Urinary bladder (tissue), 4 donors: ENCODE results near the gene NEDD4. TPM values are rescaled to one million over a fixed set of nuclear protein-coding genes. Genes with fewer than 3 reads are reported as not detected.

Experiments used
- DNase-seq: peaks from one replicate; pipeline ENCODE4 v3.0.0-alpha.2; 2015; ENCODE audit errors: extremely low spot score
- H3K27ac ChIP-seq: one replicate; pipeline ENCODE4 v1.5.1; 2013; ENCODE audit warnings: low read depth, mild to moderate bottlenecking, moderate library complexity
- H3K36me3 ChIP-seq: one replicate; pipeline ENCODE4 v1.6.1; 2013; ENCODE audit warnings: mild to moderate bottlenecking, moderate library complexity; ENCODE audit not compliant: insufficient read depth
- H3K4me1 ChIP-seq: one replicate; pipeline ENCODE4 v1.6.1; 2013; ENCODE audit warnings: mild to moderate bottlenecking, moderate library complexity; ENCODE audit not compliant: insufficient read depth
- H3K4me3 ChIP-seq: one replicate; pipeline ENCODE4 v1.5.1; 2013; ENCODE audit warnings: low read depth, low read length
- WGBS: extraction: QIAGEN DNeasy Blood & Tissue Kit; methylation state at CpG from one replicate; pipeline ENCODE4 v1.1.7; 2013; 5-methylcytosine and 5-hydroxymethylcytosine counted together
- polyA plus RNA-seq: library from polyadenylated mRNA; stranded (reverse); fragments of 200-250 nt; gene quantifications from one replicate; pipeline ENCODE4 v1.2.3, GENCODE V29; 2013
- total RNA-seq: library from RNA; depleted of rRNA; stranded (reverse); fragments of >200 nt; gene quantifications from one replicate; pipeline ENCODE4 v1.2.3, GENCODE V29; 2014
- donor health status: healthy with polysubstance abuse.
- donor health status: healthy.

The NEDD4 gene
- total and polyA plus RNA-seq, 2 donors = 12.4 to 51.2 TPM

DNA sequence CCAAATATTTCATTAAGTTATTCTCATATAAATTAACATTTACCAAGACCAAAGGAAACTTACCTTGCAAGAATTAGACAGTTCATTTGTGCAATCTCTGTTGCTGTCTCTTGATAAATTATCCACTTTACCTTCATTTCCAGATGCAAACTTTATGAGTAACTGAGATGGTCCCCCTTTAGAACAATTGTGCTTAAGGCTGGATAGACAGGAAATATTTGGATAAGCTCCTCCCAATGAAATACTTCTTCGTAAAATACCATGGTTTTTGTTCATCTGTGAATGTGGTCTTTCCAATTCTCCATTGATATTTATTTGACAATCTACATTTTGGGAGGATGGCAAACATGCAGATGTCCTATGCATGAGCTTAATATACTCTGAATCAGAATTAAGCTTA is 78.2 kb downstream of the NEDD4 start:
- Histone ChIP-seq H3K27ac (no peak overlapping the region), H3K4me1 (no peaks in the 10 kb centered on the region), H3K36me3 (no peaks in the 10 kb centered on the region), H3K4me3 (no peak overlapping the region)
- DNase-seq = no peak
- 88% methylated on average over 1 of the region's 1 CpG for WGBS

DNA sequence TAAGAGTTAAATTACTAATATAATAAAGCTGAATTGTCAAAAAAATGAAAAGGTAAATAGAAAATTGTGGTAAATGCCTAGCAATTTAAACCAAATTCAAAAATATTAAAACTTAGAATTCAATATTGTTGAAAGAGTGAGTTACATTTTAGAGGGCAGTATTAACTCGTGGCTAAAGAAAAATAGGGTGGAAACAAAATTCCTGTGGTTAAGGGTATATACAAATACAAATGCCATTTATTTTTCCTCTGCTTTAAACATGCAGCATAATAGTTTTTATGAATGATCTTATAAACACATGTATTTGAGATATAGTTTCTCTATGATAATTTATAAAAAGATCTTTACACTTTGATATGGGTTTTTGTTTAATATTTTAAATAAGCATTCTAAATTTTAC is 79.0 kb downstream of the NEDD4 start:
- Histone ChIP-seq H3K36me3 (no peaks in the 10 kb centered on the region), H3K27ac (no peak overlapping the region), H3K4me1 (no peaks in the 10 kb centered on the region), H3K4me3 (no peak overlapping the region)
- DNase-seq = no peak
- WGBS = 76% methylated on average over 1 of the region's 1 CpG

DNA sequence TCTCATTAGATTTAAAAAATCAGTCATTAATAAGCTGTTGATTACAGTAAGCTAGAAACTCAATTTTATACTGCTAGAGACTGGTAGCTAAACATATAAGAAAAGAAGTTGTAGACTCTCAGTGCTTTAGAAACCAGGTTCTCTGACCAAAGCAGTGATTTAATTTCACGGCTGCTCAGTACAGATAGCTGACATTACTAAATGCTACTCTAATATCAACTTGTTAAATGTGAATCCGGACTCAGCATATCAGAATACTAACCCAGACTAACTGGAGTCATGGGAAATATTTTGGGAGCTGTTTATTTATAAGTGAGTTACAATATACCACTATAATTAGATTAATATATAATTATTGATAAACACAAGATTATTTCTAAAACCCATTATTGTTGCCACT is 80.4 kb downstream of the NEDD4 start:
- H3K36me3 ChIP-seq = no peaks in the 10 kb centered on the region

DNA sequence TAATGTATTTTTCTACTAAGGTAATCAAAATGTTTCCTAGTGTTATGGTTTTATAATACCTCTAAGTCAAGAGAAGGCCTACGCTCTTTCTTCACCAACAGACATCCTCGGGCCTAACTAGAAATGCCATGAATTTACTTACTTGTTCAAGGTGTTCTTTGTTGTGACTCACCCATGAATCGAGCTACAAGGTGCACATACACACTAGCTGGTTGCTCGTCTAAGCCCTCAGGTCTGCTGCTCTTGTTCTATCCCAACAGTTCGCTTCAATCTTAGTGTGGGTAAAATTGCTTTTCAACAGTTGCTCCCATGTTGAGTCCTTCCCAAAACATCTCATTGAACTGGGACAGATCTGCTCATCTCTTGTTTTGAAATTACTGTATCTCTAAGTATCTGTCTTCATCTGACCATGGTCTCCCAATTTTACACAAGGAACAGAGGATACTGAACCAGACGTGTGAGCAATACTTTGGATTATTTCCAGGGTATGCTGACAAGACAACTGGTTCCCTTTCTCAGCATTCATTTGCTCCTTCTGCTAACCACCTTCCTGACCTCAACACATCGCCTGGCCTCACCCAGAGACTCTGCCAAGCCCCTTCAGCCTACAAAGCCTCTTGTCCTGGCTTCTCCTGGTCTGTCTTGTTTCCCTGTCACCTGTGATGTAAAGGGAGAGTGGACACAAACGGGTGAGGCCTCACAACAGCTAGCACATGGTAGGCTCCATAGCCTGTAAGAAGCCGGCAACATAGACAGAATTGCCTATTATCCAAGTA is 84.2 kb downstream of the NEDD4 start:
- no peaks in the 10 kb centered on the region for H3K4me1 ChIP-seq
- WGBS = 91% methylated on average over 9 of the region's 9 CpGs
- H3K36me3 ChIP-seq = peaks cover 2% of the 10 kb centered on the region
- no peak overlapping the region for H3K4me3 ChIP-seq
- no peak overlapping the region for H3K27ac ChIP-seq
- no peak for DNase-seq

More for the DNA sequence above, 80.4 kb downstream of the NEDD4 start:
- no peak overlapping the region for H3K4me3 ChIP-seq
- WGBS = 89% methylated on average over 2 of the region's 2 CpGs
- no peaks in the 10 kb centered on the region for H3K4me1 ChIP-seq
- no peak for DNase-seq
- H3K27ac ChIP-seq = no peak overlapping the region

DNA sequence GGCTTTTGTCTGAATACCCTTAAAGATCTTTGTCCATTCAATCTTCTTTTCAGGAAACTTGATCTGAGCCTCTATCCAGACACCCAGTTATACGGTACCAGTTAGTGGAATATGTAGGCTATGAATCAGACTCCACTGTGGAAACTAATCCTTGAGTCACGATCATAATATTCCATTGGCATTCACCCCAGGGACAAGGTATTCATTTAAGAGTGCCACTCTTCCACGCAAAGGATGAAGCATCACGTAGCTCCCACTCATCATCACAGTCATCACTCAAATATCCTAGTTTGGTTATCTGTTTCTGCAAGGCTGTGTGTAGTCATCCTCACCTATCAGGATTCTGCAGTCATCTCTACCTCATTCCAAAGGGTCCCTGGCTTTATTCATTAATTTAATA is 85.6 kb downstream of the NEDD4 start:
- 57% methylated on average over 4 of the region's 4 CpGs for WGBS
- Histone ChIP-seq H3K36me3 (peaks cover 2% of the 10 kb centered on the region), H3K4me3 (no peak overlapping the region), H3K27ac (no peak overlapping the region), H3K4me1 (no peaks in the 10 kb centered on the region)
- DNase-seq = no peak

DNA sequence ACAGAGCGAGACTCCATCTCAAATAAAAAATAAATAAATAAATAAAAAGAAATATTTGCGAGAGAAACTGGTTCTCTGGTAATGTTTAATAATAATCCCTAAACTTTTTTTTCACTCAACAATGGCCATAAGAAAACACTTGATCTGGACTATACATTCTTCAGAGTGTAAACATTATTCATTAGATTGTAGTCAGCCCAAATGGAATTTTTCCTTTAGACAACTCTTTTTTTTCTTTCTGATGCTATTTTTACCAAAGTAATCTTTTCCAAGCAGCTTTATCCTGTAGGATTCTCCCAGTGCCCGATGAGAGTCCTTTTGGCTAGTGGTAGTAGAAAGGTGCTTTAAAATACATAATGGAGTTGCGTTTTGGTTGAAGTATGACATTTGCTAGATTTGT is 90.4 kb downstream of the NEDD4 start:
- no peak overlapping the region for H3K4me3 ChIP-seq
- WGBS = 86% methylated on average over 4 of the region's 4 CpGs
- H3K27ac ChIP-seq = no peak overlapping the region
- peaks cover 2% of the 10 kb centered on the region for H3K36me3 ChIP-seq
- no peak for DNase-seq
- no peaks in the 10 kb centered on the region for H3K4me1 ChIP-seq

DNA sequence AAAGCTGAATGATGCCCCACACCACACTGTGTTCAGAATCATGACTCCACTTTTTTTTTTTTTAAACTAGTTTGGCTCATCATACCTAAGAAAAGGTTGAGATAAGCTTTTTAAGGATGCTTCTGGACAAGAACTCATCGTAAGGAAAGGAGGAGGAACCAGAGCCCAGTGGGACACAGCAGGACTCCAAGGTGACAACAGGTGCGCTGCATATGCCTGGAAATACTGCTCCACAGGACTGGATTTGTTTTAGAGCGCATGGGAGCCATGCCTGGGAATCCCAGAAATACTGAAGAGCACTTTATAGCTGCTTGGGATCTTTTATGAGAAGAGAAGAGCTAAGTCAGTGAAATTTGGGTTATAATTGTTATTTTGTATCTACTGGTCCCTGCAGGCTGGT is 93.4 kb downstream of the NEDD4 start:
- DNase-seq = no peak
- no peaks in the 10 kb centered on the region for H3K36me3 ChIP-seq
- H3K4me3 ChIP-seq = no peak overlapping the region
- WGBS = 93% methylated on average over 3 of the region's 3 CpGs
- no peak overlapping the region for H3K27ac ChIP-seq
- H3K4me1 ChIP-seq = no peaks in the 10 kb centered on the region

DNA sequence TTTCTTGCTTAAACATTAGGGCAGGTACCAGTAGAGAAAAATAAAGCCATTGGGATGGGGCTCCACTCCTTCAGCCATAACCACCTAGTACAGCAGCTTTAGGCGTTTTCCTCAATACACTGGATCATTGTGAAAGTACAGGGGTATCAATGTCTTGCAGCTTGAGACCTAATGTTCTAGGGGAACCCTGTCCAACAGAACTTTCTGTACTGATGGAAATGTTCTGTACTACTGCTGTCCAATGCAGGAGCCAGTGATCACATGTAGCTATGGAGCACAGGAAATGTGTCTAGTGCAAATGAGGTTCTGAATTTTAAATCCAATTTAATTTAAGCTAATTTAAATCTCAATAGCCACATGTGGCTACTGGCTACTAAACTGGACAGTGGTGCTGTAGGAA is 93.9 kb downstream of the NEDD4 start:
- no peak for DNase-seq
- Histone ChIP-seq H3K4me3 (no peak overlapping the region), H3K4me1 (no peaks in the 10 kb centered on the region), H3K36me3 (no peaks in the 10 kb centered on the region), H3K27ac (no peak overlapping the region)
- whole genome bisulfite sequencing = 97% methylated on average over 1 of the region's 1 CpG

DNA sequence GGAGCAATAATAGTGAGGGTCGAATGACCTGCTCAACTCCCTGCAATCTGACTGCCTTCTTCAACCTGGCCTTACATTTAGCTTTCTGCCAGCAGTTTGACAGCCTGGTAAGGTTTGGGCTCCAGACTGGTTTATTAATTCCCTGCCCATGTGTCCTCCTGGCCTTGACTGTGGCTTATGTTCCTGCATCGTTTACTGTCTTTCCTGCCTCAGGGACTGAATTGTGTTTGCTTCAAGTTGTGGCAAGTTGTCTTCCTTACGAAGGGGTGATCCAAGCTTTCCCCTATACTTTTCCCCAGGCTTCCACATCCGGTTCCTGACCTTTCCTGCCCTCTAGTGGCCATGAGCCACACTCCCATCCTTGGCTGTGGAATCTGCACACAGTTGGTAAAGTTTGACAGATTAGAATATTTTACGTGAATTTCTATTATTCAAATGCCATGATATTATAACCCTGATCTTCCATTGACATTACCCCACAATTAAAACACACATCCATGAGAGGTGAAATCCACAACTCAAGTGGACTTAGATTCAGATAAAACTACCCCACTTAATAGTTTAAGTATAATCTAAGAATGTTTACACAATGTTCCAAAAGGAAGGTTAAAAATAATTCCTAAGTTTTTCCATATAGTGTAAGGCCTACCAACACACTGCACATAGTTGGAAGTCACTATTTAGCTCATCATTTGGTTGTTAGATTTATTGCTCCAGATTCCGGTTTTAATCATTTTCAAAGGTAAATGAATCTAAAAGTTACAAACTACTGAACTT is 95.7 kb downstream of the NEDD4 start:
- no peak for DNase-seq
- no peak overlapping the region for H3K4me3 ChIP-seq
- WGBS = 50% methylated on average over 6 of the region's 6 CpGs
- H3K36me3 ChIP-seq = no peaks in the 10 kb centered on the region
- no peaks in the 10 kb centered on the region for H3K4me1 ChIP-seq
- no peak overlapping the region for H3K27ac ChIP-seq

DNA sequence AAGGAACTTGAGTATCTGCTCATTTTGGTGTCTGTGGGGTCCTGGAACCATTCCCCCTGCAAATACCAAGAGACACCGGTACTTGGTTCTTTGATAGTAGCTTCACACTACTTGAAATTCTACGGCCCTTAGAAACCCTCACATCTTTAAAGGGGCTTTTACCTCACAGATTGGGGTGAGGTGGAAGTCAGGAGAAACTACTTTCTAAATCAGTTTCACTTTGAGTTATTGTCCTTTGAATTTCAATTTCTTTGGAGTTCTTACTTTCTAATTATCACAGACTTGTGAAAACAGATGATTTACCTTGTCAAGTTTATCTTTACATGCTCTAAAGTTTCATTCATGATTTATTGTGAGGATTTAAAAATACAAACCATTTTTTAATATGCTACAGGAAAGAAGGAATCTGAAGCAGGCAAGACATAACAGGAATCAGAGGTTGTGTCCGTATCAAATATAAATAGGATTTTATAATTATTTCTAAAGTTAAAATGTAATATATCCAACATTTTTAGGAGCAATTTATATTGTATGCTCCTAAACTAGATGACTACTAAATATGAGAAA is 98.9 kb downstream of the NEDD4 start:
- Histone ChIP-seq H3K27ac (no peak overlapping the region), H3K4me3 (no peak overlapping the region), H3K4me1 (no peaks in the 10 kb centered on the region), H3K36me3 (no peaks in the 10 kb centered on the region)
- WGBS = 56% methylated on average over 3 of the region's 3 CpGs
- DNase-seq = no peak

DNA sequence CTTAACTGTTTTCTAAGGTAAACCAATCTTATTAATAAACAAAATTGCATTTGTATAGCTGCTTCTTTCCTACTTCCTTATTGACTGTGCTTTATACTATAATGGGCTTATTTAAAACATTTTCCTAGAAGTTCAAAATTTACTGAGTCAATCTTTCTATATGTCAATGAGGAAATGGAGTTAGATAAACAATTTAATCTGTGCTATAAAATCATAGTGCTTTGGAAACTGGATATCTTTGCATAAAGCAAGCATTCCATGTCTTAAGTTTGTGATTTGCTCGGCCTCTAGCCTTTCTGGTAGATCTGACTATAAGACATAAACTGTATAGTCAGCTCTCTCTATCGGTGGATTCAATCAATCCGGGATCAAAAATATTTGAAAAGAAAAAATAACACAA is 99.6 kb downstream of the NEDD4 start:
- WGBS = 59% methylated on average over 3 of the region's 3 CpGs
- Histone ChIP-seq H3K4me3 (no peak overlapping the region), H3K4me1 (no peaks in the 10 kb centered on the region), H3K36me3 (no peaks in the 10 kb centered on the region), H3K27ac (no peak overlapping the region)
- DNase-seq = no peak

DNA sequence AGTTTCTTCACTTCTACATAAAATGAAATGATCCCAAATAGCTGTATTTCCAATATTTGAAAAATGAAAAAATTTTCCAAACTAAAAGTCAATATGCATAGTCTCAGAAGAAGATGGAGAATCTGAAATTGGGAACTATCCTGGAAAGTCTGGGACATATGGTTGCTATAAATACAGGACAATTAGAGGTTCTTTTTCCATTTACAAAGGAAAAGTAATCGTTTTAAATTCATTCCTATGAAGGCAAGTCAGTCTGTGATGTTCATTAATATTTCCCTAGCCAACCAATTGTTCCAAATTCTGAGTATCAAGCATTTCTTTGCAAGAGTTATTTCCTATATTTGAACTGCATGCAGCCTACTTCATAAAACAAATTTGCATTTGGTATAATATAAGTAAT is 102.2 kb downstream of the NEDD4 start:
- no peak for DNase-seq
- WGBS = 82% methylated on average over 1 of the region's 1 CpG
- H3K27ac ChIP-seq = no peak overlapping the region

DNA sequence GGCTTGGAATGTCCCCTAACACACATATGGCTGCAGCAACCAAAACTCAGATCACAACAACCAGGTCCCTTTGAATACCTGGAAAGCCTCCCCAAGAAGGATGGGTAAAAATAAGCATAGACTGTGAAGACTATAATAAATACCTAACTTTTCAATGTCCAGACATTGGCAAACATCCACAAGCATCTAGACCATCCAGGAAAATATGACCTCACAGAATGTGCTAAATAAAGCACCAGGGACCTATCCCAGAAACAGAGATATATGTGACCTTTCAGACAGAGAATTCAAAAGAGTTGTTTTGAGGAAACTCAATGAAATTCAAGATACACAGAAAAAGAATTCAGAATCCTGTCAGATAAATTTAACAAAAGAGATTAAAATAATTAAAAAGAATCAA is 109.2 kb downstream of the NEDD4 start:
- Histone ChIP-seq H3K4me1 (no peaks in the 10 kb centered on the region), H3K27ac (no peak overlapping the region), H3K36me3 (no peaks in the 10 kb centered on the region), H3K4me3 (no peak overlapping the region)
- no peak for DNase-seq

More for the DNA sequence above, 102.2 kb downstream of the NEDD4 start:
- H3K4me3 ChIP-seq = no peak overlapping the region
- no peaks in the 10 kb centered on the region for H3K36me3 ChIP-seq
- no peaks in the 10 kb centered on the region for H3K4me1 ChIP-seq

DNA sequence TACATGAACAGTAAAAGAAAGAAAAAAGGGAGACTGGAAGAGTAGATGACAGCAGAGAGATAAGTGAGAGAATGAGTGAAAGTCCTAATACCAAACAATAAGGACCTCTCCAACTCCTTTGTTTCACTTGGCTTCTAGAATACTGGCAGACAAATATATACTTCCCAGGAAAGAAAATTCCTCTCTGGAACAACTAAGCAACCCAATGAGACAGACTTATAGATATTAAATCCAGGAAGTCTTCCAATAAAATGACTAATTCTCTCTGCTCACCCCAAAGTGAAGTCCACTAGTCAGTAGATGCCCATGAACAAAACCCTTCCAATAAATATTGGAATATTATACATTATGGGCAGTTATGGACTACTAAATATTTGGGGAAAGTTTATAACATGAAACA is 114.2 kb downstream of the NEDD4 start:
- Histone ChIP-seq H3K36me3 (no peaks in the 10 kb centered on the region), H3K4me1 (no peaks in the 10 kb centered on the region), H3K27ac (no peak overlapping the region), H3K4me3 (no peak overlapping the region)
- DNase-seq = no peak
